ENCODE results near the gene ARPC1B.

Gene ARPC1B

DNA sequence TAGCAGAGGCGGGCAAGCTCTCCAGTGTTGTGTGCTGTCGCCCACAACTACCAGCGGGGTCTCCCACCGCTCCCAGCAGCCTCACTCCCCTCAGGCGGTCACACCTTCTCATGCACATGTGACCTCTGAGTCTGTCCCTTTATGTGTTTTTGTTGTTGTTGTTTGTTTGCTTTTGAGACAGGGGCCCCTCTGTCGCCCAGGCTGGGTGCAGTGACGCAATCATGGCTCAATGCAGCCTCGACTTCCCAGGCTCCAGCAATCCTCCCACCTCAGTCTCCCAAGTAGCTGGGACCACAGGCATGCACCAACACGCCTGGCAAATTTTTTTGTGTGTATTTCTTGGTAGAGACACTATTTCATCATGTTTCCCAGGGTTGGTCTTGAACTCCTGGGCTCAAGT, 65.7 kb downstream of the ARPC1B start:
- in situ Hi-C loops (cut with MboI; ENCODE audit: low sequenced_read_pairs), result no loop called here

Data from HL-60/S4 (cell line).